Measurements from ENCODE around the gene USP51.
"Not testable (repeated sequence)": the region's sequence is repeated elsewhere in the genome, so short reads cannot be mapped to it uniquely, and the experiment has no call there.

DNA sequence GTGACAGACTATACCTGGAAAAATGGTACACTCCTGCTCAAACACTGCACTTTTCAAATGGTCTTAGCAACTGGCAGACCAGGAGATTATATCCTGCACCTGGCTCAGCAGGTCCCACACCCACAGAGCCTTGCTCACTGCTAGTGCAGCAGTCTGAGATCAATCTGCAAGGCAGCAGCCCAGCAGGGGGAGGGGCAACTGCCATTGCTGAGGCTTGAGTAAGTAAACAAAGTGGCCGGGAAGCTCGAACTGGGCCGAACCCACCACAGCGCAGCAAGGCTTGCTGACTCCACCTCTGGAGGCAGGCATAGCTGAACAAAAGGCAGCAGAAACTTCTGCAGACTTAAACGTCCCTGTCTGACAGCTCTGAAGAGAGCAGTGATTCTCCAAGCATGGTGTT, 46.2 kb downstream of the USP51 start:
- not testable (repeated sequence) for TF ChIP-seq POLR2A, POLR2AphosphoS5 (IDR thresholded peaks at IDR 0.05)
- TF ChIP-seq, protein P1, sequence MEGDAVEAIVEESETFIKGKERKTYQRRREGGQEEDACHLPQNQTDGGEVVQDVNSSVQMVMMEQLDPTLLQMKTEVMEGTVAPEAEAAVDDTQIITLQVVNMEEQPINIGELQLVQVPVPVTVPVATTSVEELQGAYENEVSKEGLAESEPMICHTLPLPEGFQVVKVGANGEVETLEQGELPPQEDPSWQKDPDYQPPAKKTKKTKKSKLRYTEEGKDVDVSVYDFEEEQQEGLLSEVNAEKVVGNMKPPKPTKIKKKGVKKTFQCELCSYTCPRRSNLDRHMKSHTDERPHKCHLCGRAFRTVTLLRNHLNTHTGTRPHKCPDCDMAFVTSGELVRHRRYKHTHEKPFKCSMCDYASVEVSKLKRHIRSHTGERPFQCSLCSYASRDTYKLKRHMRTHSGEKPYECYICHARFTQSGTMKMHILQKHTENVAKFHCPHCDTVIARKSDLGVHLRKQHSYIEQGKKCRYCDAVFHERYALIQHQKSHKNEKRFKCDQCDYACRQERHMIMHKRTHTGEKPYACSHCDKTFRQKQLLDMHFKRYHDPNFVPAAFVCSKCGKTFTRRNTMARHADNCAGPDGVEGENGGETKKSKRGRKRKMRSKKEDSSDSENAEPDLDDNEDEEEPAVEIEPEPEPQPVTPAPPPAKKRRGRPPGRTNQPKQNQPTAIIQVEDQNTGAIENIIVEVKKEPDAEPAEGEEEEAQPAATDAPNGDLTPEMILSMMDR (IDR thresholded peaks at IDR 0.05): not testable (repeated sequence)
